Effector CD4-positive, alpha-beta T cell (primary cell): ENCODE measurements around the gene DMRTC2.

ENCODE experiments used
- DNase-seq: peaks from one replicate; pipeline ENCODE4 v3.0.0-alpha.2; 2020

Gene DMRTC2

DNA sequence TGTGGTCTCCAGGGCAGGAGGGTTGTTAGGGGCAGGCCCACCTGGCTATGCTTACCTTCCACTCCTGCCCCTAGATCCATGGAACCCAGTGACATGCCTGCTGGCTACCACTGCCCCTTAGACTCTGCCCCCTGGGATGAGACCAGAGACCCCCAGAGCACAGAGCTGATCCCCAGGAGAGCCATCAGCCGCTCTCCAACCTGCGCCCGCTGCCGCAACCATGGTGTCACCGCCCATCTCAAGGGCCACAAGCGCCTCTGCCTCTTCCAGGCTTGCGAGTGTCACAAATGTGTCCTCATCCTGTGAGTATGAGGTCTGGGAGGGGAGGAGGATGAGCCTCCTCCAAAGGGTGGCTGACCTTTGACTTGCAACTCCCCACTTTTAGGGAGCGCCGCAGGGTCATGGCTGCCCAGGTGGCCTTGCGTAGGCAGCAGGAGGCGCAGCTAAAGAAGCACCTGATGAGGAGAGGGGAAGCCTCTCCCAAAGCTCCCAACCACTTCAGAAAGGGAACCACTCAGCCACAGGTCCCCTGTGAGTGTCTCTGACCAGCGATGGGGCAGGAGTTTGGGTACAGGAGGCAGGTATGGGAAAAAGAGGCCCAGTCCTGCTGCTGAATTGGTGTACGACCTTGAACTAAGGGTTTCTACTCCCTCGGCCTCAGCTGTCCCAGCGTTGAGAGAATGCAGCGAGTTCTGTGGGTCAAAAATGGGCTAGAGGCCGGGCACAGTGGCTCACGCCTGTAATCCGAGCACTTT, 2.7 kb downstream of the DMRTC2 start:
- DNase-seq = no peak

GRCh38 chr19:41848666-41849065, 3.8 kb downstream of the DMRTC2 start:
- DNase-seq = no peak

- DNase-seq = no peak
These were observed 4.2 kb downstream of the DMRTC2 start for GRCh38 chr19:41849067-41849466.

DNA sequence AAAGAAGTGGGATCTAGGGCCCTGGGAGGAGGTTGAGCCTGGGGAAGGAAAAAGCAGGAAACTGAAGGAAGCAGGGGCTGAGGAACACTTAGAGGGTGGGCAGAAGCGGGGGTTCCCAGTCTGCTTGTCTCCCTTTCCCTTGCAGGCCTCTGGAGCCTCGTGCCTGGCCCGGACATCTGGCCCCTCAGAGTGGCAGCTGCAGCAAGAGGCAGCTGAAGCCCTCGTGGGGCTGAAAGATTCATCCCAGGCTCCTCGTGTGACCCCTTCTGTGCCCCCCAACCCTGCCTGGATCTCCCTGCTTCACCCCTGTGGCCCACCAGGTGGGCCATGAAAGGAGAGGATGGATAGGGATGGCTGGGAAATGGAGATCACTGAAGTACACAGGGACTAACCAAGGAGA, 5.5 kb downstream of the DMRTC2 start:
- no peak for DNase-seq

DNA sequence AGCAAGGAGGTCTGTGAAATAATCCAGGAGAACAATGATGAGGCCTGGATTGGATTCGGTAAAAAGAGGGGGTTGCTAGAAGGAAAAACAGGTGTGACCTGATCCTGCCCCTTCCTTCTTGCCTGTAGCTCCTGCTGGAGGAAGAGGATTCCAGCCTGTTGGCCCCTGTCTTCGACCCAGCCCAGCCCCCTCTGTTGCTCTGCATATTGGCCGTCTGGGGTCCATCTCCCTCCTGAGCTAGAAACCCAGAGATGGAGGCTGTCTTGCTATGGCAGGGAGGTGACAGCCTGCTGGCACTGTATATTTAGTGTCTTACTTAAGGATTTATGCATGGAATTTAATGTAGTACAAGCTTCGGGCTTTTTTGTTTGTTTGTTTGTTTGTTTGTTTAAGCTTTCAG, 6.6 kb downstream of the DMRTC2 start:
- no peak for DNase-seq

GRCh38 chr19:41853344-41853743, 8.5 kb downstream of the DMRTC2 start:
- DNase-seq = no peak

DNA sequence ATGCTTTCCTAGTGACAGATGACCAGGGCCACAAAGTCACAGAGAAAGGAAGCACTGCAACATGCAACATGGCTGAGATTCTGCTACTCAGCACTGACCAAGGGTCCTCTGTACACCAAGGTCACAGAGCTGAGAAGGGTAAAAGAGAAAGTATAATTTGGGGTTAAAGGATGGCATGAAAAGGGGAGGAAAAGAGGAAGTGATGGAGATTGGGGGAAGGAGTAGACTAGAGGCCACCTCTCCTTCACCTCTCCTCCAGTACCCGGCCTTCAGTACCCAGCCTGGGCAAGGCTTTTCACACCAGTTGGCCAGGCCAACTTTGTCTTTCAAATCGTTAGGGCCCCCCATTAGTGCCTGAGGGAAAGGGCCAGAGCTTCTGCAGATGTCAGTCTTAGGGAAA, 8.9 kb downstream of the DMRTC2 start:
- no peak for DNase-seq

DNA sequence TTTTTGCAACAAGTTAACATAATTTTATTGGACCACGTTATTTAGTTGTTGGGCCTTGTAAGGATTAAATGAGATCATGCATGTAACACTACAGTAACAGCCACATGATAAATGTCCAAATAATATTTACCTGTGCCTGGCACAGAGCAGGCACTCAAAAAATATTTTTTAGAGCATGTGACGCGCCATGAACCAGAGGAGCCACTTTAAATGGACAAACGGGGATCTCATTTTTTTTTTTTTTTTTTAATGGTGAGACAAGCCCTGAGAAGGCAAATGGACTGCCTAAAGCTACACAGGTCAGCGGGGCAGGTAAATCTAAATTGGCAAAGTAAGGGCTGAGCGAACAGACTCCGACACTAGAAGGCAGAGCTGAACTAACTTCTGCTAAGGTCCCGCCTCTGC, 14.4 kb downstream of the DMRTC2 start:
- DNase-seq = no peak

- DNase-seq = peak; percentile 97
These were observed 15.0 kb downstream of the DMRTC2 start, which contains the start of gene RPS19 for GRCh38 chr19:41859618-41860418. Gene RPS19 (plus strand): TSS chr19:41860255. CDS start chr19:41860775, 520 bp downstream.

GRCh38 chr19:41860419-41861115, 15.7 kb downstream of the DMRTC2 start:
- no peak for DNase-seq

GRCh38 chr19:41861116-41861768, 16.4 kb downstream of the DMRTC2 start:
- DNase-seq = no peak

GRCh38 chr19:41861846-41862245, 17.0 kb downstream of the DMRTC2 start:
- DNase-seq = no peak

GRCh38 chr19:41862445-41862986, 17.7 kb downstream of the DMRTC2 start:
- no peak for DNase-seq

DNA sequence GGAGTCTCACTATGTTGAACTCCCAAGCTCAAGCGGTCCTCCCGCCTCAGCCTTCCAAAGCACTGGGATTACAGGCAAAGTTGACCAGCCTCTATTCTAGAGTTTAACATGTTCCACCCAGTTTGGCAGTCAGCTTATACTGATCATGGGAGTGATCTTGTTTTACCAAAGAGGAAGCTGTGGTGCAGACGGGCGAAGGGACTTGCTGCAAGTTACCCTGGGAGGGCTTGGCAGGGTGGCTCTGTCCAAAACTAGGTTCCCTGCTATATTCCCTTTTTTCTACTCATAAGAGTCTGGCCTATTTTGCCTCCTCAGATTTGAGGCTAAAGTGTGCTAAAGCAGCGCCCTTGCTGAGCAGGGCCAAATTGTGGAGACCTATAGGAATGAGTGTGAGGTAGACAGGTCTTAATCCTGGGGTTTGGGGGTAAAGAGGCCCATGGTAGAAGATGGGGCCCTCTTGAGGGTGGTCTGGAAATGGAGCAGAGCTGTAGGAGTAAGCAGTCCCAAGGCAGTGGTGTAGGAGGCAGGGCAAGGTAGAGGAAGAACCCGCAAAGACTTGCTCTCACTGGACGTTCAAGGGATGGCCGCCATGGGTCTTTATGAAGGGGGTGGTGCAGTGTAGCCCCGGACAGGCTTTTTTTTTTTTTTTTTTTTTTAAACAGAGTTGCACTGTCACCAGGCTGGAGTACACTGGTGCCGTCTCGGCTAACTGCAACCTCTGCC, 18.5 kb downstream of the DMRTC2 start:
- no peak for DNase-seq

DNA sequence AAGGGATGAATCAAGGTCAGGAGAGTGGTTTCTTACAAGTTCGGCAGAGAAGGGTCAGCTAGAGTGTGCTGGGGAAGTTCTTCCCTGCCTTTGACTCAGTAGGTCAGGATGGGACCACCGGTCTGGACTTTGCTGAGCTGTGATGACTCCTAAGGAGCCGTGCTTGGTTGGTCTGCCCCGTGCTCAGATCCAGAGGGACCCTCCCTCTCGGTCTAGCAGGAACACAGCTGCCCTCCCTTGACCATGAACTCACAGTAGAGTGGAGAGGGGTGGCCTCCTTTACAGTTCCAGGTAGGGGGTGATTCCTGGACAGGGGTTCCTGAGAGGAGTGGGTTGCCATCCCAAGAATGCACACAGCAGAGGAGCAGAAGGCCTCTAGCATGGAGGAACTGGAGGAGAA, 19.5 kb downstream of the DMRTC2 start:
- DNase-seq = no peak

DNA sequence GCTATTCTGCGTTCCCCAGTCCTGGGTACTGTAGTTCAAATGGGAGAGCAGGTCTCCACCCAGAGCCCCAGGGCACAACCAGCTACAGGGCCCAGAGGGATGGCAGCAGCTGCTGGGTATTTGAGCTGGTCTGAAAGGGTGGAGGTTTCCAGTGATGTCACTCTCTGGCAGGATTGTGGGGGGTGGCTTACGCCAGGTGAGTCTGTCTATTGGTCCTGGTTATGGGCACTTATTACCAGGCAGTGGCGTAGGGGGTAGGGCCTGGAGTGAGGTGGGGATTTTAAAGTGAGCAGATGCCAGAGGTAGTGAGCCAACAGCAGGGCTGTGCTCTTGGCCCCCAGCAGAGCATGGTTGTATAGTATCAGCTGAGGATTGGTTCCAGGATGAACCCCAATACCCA, 21.4 kb downstream of the DMRTC2 start:
- no peak for DNase-seq

- no peak for DNase-seq
These were observed 23.5 kb downstream of the DMRTC2 start for GRCh38 chr19:41868120-41868988.

- no peak for DNase-seq
These were observed 24.1 kb downstream of the DMRTC2 start for GRCh38 chr19:41868989-41869300.

DNA sequence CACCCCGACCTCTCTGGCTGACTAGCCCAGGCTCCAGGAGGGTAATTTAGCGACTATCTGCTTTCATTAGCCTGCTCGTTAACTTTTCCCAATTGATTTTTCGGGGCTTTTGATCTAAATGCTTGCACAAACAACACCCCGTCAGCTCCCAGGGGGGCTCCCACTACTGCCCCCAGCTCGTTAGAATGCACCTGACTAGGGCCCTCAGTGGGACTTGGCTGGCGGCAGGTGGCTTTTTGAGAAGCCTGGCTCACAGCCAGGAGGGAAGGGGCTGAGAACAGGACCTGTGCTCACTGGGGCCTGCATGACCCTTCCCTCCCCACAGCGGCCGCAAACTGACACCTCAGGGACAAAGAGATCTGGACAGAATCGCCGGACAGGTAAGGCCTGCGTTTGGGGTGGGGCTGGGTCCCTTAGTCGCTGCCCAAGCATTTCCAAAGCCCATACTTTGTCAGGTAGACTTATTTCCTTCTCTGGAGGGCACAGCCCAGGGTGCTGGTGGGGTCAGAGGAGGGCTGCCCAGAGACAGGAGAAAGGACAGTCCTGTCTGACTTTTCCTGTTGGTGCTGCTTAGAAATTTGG, 24.6 kb downstream of the DMRTC2 start:
- no peak for DNase-seq

GRCh38 chr19:41870401-41870873, 25.6 kb downstream of the DMRTC2 start:
- no peak for DNase-seq
